Neural progenitor cell (in vitro differentiated cells): ENCODE results near the gene DNM2. TPM values are rescaled to one million over a fixed set of nuclear protein-coding genes. Genes with fewer than 3 reads are reported as not detected.

ENCODE experiments used
- DNase-seq: peaks from one replicate; pipeline ENCODE4 v3.0.0-alpha.2; 2016; ENCODE audit warnings: low spot score
- H2AFZ ChIP-seq: fragments of 200-600 bp; sonication (generic); replicated peaks from 2 replicates; pipeline ENCODE4 v1.6.1; 2016; ENCODE audit warnings: antibody characterized with exemption
- H3F3A ChIP-seq: fragments of 200-600 bp; sonication (generic); 2 replicates; pipeline ENCODE4 v1.6.1; 2016; ENCODE audit warnings: antibody characterized with exemption, low read depth
- H3K27ac ChIP-seq: fragments of 200-600 bp; sonication (generic); 2 replicates; pipeline ENCODE4 v1.5.1; 2016; ENCODE audit warnings: mild to moderate bottlenecking
- H3K27me3 ChIP-seq: fragments of 200-600 bp; sonication (generic); 2 replicates; pipeline ENCODE4 v1.6.1; 2016; ENCODE audit warnings: mild to moderate bottlenecking, moderate library complexity
- H3K36me3 ChIP-seq: fragments of 200-600 bp; sonication (generic); 2 replicates; pipeline ENCODE4 v1.5.1; 2016
- H3K4me1 ChIP-seq: fragments of 200-600 bp; sonication (generic); 2 replicates; pipeline ENCODE4 v1.6.1; 2016; ENCODE audit warnings: mixed run types
- H3K4me2 ChIP-seq: fragments of 200-600 bp; sonication (generic); 2 replicates; pipeline ENCODE4 v1.6.1; 2016
- H3K4me3 ChIP-seq: fragments of 200-600 bp; sonication (generic); 2 replicates; pipeline ENCODE4 v1.5.1; 2016
- H3K79me2 ChIP-seq: fragments of 200-600 bp; sonication (generic); 2 replicates; pipeline ENCODE4 v1.6.1; 2016; ENCODE audit warnings: low read depth
- H3K9ac ChIP-seq: fragments of 200-600 bp; sonication (generic); 2 replicates; pipeline ENCODE4 v1.6.1; 2016
- H3K9me3 ChIP-seq: fragments of 200-600 bp; sonication (generic); 2 replicates; pipeline ENCODE4 v1.5.1; 2016; ENCODE audit warnings: low read depth
- H4K20me1 ChIP-seq: fragments of 200-600 bp; sonication (generic); 2 replicates; pipeline ENCODE4 v1.6.1; 2016; ENCODE audit warnings: low read depth
- H3K27ac Mint-ChIP-seq: 3 replicates; pipeline ENCODE4 v1.8.0; 2021; ENCODE audit warnings: mixed read lengths
- H3K27me3 Mint-ChIP-seq: 2 replicates; pipeline ENCODE4 v1.8.0; 2022; ENCODE audit warnings: low read depth, mild to moderate bottlenecking, inconsistent platforms, moderate library complexity, mixed read lengths; ENCODE audit not compliant: insufficient read depth
- H3K36me3 Mint-ChIP-seq: 3 replicates; pipeline ENCODE4 v1.8.0; 2021; ENCODE audit warnings: mixed read lengths
- H3K4me1 Mint-ChIP-seq: 3 replicates; pipeline ENCODE4 v1.8.0; 2021; ENCODE audit warnings: mixed read lengths
- H3K4me3 Mint-ChIP-seq: 3 replicates; pipeline ENCODE4 v1.8.0; 2021; ENCODE audit warnings: mild to moderate bottlenecking, moderate library complexity, mixed read lengths
- H3K9me3 Mint-ChIP-seq: 3 replicates; pipeline ENCODE4 v1.8.0; 2020; ENCODE audit warnings: mixed read lengths
- CTCF ChIP-seq: fragments of 200-600 bp; sonication (generic); IDR thresholded peaks from 2 replicates; pipeline ENCODE4 v1.5.1; 2017; ENCODE audit warnings: antibody characterized with exemption, mild to moderate bottlenecking
- EZH2 ChIP-seq: fragments of 200-600 bp; sonication (generic); IDR thresholded peaks from 2 replicates; pipeline ENCODE4 v1.6.1; 2017; ENCODE audit warnings: antibody characterized with exemption, mild to moderate bottlenecking, moderate library complexity
- EZH2phosphoT487 ChIP-seq: fragments of 200-600 bp; sonication (generic); IDR thresholded peaks from 2 replicates; pipeline ENCODE4 v1.6.1; 2017; ENCODE audit warnings: antibody characterized with exemption
- total RNA-seq: library from RNA; depleted of rRNA; stranded (reverse); fragments of >200 nt; gene quantifications from 2 replicates; pipeline ENCODE4 v1.2.3, GENCODE V29; 2015; ENCODE audit warnings: low replicate concordance

Gene DNM2
- total RNA-seq, 1 donor from 2014 or later: 49.9 TPM

- Histone ChIP-seq H4K20me1 (peaks cover 65% of the 10 kb centered on the region), H3K9me3 (no peaks in the 10 kb centered on the region), H3K4me1 (no peaks in the 10 kb centered on the region)
Observed at GRCh38 chr19:10725415-10725814, 7.5 kb downstream of the DNM2 start.

DNA sequence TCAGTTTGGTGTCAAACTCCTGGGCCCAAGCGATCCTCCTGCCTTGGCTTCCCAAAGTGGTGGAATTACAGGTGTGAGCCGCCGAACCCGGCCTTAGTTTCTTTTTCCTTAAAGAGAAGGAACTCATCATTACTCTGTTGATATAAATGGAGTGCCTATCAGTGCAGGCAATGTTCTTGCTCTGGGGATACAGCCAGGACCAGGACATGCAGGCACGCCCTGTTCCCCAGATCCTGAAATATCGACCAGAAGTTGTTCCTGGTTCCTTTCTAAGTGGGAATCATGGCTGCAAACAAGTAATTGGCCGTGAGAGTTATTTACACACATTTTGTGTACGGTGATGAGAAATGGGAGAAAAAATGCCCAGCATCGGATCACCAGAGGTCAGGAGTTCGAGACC, 8.4 kb downstream of the DNM2 start:
- H4K20me1 ChIP-seq: peaks cover 62% of the 10 kb centered on the region
- H3K79me2 ChIP-seq: peaks cover 98% of the 10 kb centered on the region

More at GRCh38 chr19:10725415-10725814, 7.5 kb downstream of the DNM2 start:
- no peaks in the 10 kb centered on the region for H3K27me3 Mint-ChIP-seq
- TF ChIP-seq EZH2phosphoT487: no peak
- TF ChIP-seq CTCF: no peak
- TF ChIP-seq EZH2: no peak
- no peaks in the 10 kb centered on the region for H3K9me3 Mint-ChIP-seq
- Histone ChIP-seq H3K9ac (no peak overlapping the region), H3F3A (no peaks in the 10 kb centered on the region), H3K27ac (no peak overlapping the region), H3K36me3 (no peaks in the 10 kb centered on the region), H3K79me2 (peaks cover 99% of the 10 kb centered on the region), H3K4me3 (no peak overlapping the region), H3K27me3 (no peaks in the 10 kb centered on the region), H3K4me2 (no peak overlapping the region), H2AFZ (no peak overlapping the region)
- H3K27ac Mint-ChIP-seq: no peak overlapping the region
- H3K36me3 Mint-ChIP-seq: peaks cover 9% of the 10 kb centered on the region
- H3K4me3 Mint-ChIP-seq: no peak overlapping the region
- peaks cover 4% of the 10 kb centered on the region for H3K4me1 Mint-ChIP-seq
- no peak for DNase-seq

GRCh38 chr19:10727685-10728201, 9.9 kb downstream of the DNM2 start:
- Histone ChIP-seq H3K4me3 (no peak overlapping the region), H3K27me3 (no peaks in the 10 kb centered on the region), H2AFZ (no peak overlapping the region), H3K9ac (no peak overlapping the region), H3K79me2 (peaks cover 98% of the 10 kb centered on the region), H4K20me1 (peaks cover 53% of the 10 kb centered on the region), H3K36me3 (no peaks in the 10 kb centered on the region), H3K4me1 (no peaks in the 10 kb centered on the region), H3F3A (no peaks in the 10 kb centered on the region), H3K9me3 (no peaks in the 10 kb centered on the region), H3K27ac (no peak overlapping the region), H3K4me2 (no peak overlapping the region)
- TF ChIP-seq EZH2phosphoT487 (no peak), CTCF (no peak), EZH2 (no peak)
- Mint-ChIP-seq H3K4me1 (peaks cover 4% of the 10 kb centered on the region), H3K9me3 (no peaks in the 10 kb centered on the region), H3K27me3 (no peaks in the 10 kb centered on the region), H3K27ac (peak overlapping the region; percentile 82), H3K4me3 (no peak overlapping the region), H3K36me3 (peaks cover 9% of the 10 kb centered on the region)
- no peak for DNase-seq

More for the DNA sequence above, 8.4 kb downstream of the DNM2 start:
- Mint-ChIP-seq H3K36me3 (peaks cover 9% of the 10 kb centered on the region), H3K9me3 (no peaks in the 10 kb centered on the region), H3K27me3 (no peaks in the 10 kb centered on the region), H3K27ac (no peak overlapping the region), H3K4me3 (no peak overlapping the region), H3K4me1 (peaks cover 4% of the 10 kb centered on the region)
- no peaks in the 10 kb centered on the region for H3K36me3 ChIP-seq
- no peak overlapping the region for H3K4me3 ChIP-seq
- H3K9ac ChIP-seq: no peak overlapping the region
- H3K9me3 ChIP-seq: no peaks in the 10 kb centered on the region
- H2AFZ ChIP-seq: no peak overlapping the region
- no peaks in the 10 kb centered on the region for H3K27me3 ChIP-seq
- DNase-seq: no peak
- no peak overlapping the region for H3K27ac ChIP-seq
- H3K4me2 ChIP-seq: no peak overlapping the region
- no peaks in the 10 kb centered on the region for H3F3A ChIP-seq
- no peak for TF ChIP-seq EZH2phosphoT487
- no peaks in the 10 kb centered on the region for H3K4me1 ChIP-seq

- no peaks in the 10 kb centered on the region for H3K27me3 ChIP-seq
- Mint-ChIP-seq H3K27ac (no peak overlapping the region), H3K4me3 (no peak overlapping the region), H3K36me3 (peaks cover 9% of the 10 kb centered on the region), H3K4me1 (peaks cover 4% of the 10 kb centered on the region), H3K27me3 (no peaks in the 10 kb centered on the region), H3K9me3 (no peaks in the 10 kb centered on the region)
- no peaks in the 10 kb centered on the region for H3K4me1 ChIP-seq
- TF ChIP-seq EZH2phosphoT487 (no peak), EZH2 (no peak), CTCF (no peak)
- peaks cover 98% of the 10 kb centered on the region for H3K79me2 ChIP-seq
- no peak overlapping the region for H3K4me3 ChIP-seq
- no peak overlapping the region for H3K27ac ChIP-seq
- H3F3A ChIP-seq: no peaks in the 10 kb centered on the region
- peaks cover 50% of the 10 kb centered on the region for H4K20me1 ChIP-seq
- H3K9me3 ChIP-seq: no peaks in the 10 kb centered on the region
- H3K36me3 ChIP-seq: no peaks in the 10 kb centered on the region
- H2AFZ ChIP-seq: no peak overlapping the region
- DNase-seq: no peak
- H3K4me2 ChIP-seq: no peak overlapping the region
- H3K9ac ChIP-seq: no peak overlapping the region
Observed at GRCh38 chr19:10729411-10729810, 11.5 kb downstream of the DNM2 start.
